Measurements from ENCODE around the gene ECI1.

Gene ECI1

DNA sequence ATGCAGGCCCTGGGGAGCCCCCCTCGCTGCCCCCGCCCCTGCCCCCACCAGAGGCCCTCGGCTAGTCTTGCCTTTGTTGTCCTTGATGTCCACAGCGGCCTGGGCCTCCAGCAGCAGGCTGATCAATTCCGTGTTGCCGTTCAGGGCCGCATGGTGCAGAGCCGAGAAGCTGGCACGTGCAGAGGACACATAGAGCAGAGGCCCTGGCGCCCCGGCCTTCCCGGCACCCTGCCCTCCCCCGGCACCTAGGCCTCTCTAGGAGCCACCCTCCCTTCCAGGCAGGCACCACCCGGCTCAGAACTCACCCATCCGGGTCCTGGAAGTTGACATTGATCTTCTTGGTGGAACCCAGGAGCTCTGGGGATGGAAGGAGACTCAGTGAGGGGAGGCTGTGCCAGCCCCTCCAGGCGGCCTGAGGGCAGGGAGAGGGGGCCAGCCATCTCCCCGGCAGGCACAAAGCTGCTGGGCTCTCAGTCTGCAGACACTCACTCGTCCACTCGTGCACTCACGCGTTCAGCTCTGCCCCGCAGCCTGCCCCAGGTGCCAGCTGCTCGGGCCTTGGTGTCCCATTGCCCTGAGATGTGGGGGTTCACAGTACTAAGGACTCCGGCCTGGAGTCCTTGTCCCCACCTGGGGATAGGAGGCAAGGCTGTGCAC lies 61.3 kb downstream of the ECI1 start:
- 88 to 93% methylated on average over 17 to 19 of the region's 24 CpGs for WGBS, 2 experiments (ENCODE audit: insufficient coverage in 2 of 2)
- no peaks in the 10 kb centered on the region for H3K9me3 ChIP-seq (ENCODE audit: control insufficient read depth, low read length)
- H3K4me3 ChIP-seq (ENCODE audit: extremely low read depth, insufficient read depth, low read length, poor library complexity, severe bottlenecking) = no peak overlapping the region
- H3K27ac ChIP-seq (ENCODE audit: low read depth, low read length, severe bottlenecking) = no peak overlapping the region
- peaks cover 1% of the 10 kb centered on the region for H3K4me1 ChIP-seq (ENCODE audit: control insufficient read depth, insufficient read depth, low read length, poor library complexity, severe bottlenecking)
- H3K36me3 ChIP-seq (ENCODE audit: control insufficient read depth, insufficient read depth, low read length) = no peaks in the 10 kb centered on the region

All from mesodermal cell (in vitro differentiated cells).